ENCODE data around the gene AIG1.

The AIG1 gene

DNA sequence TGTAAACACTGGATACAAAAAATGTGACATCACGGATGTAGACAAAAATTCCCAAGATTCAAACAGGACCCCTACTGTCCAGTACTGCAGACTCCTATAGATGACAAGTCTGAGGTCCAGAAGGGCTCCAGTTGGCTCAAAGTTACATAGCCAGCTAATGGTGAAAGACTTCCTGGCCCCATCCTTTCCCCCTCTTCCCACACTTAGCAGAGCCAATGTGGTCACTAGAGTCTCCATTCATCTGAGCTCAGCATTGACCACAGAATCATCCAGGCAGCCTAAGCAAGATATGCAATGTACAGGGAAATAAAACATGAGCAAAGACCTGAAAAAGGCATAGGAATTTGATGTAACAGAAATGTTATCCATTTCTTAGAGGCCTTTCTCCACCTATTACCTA lies 209.3 kb downstream of the AIG1 start:
- no peak for TF ChIP-seq GATA3 (IDR thresholded peaks at IDR 0.05; ENCODE audit: low read depth, low read length)
- TF ChIP-seq GATA2 (IDR thresholded peaks at IDR 0.05; ENCODE audit: low read depth, low read length), result no peak

DNA sequence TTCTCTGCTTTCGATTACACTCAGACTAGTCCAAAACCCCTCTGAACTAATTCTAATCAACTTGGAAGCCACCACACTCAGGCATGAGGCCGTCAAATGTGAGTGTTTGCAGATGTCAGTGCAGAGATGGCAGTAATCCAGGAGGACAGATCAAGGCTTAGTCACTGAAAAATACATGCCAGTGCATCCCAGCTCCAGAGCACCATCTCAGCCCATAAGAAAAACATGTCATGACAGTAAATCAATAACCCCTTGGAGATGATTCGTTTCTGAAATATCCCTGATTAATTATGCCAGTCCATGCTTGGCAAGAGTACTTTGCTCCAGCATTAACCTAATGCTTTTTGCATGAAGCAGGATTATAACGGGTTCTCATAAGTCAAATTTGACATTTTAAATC lies 210.3 kb downstream of the AIG1 start:
- TF ChIP-seq GATA2 (IDR thresholded peaks at IDR 0.05; ENCODE audit: low read depth, low read length) (peak; percentile 44; the same call in 1 of the 2 replicates), GATA3 (IDR thresholded peaks at IDR 0.05; ENCODE audit: low read depth, low read length) (no peak)

DNA sequence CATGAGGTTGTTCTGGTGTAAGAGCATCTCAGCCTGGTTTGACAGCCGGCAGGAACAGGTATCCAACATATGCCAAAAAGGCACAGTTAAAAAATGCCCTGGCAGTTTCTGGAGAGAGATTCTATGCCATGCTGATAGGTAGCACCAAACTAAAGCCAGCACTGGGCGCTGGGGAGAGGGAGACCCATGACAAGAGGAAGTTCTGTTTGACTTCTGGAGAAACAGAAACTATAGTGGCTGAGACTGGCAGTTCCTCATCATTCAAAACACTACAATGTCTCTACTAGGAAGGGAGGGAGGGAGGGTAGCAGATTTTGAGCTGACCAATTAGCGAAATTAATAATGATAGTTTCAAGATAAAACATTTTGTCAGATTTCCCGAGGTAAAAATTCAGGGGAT lies 215.7 kb downstream of the AIG1 start:
- TF ChIP-seq GATA3 (IDR thresholded peaks at IDR 0.05; ENCODE audit: low read depth, low read length) (no peak), GATA2 (IDR thresholded peaks at IDR 0.05; ENCODE audit: low read depth, low read length) (no peak)

DNA sequence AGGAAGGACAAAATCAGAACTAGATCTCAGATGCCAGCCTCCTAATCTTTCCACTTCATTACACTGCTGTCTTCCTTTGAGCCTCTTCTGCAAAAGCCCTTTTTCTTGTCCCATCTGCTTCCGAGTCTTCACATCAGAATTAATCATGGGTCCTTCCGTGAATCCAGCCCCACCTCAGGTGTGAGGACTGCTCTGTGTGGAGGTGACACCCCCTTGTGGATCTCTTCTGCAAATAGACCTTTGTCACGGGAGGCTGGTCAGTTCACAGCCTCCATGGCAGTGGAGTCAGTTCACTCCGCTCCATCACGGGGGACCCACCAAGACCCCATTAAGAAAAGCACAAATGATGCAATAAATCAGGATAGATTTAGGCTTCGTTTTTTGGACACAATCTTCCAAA lies 218.7 kb downstream of the AIG1 start:
- TF ChIP-seq GATA3 (IDR thresholded peaks at IDR 0.05; ENCODE audit: low read depth, low read length) (no peak), GATA2 (IDR thresholded peaks at IDR 0.05; ENCODE audit: low read depth, low read length) (no peak)

DNA sequence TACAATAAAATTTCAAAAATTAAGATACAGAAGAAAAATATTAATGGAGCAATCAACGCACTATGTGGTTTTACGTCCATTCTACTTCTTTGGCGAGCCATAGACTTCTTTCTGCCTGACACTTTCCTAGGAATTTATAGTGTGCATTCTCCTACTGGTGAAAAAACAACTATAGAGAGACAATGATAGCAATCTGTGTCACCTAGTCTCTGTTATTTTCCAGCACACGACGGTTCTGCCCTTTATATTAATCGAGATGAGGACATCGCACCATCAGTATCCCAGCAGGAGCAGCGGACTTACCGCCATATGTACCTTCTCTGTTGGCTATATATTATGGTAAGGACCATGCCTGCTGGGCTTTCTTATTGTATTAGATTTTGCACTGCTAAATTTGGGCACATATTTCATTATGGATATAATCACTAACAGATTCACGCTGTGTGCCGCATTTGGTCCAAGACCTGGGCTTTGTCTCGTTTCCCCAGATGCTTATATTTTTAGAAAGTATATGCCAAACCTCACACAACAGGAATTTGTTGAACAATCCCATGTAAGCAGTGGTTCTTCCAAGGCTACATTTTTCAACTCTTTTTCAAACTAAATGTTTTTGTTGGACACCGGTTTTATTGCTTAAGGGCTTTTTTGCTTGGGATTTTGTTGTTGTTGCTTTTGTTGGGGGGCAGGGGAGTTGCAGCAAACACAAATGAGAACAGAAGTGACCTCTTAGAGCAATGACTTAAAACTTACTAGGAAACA lies 223.4 kb downstream of the AIG1 start:
- TF ChIP-seq GATA2 (IDR thresholded peaks at IDR 0.05; ENCODE audit: low read depth, low read length) (peak; percentile 91), GATA3 (IDR thresholded peaks at IDR 0.05; ENCODE audit: low read depth, low read length) (peak; percentile 87)

DNA sequence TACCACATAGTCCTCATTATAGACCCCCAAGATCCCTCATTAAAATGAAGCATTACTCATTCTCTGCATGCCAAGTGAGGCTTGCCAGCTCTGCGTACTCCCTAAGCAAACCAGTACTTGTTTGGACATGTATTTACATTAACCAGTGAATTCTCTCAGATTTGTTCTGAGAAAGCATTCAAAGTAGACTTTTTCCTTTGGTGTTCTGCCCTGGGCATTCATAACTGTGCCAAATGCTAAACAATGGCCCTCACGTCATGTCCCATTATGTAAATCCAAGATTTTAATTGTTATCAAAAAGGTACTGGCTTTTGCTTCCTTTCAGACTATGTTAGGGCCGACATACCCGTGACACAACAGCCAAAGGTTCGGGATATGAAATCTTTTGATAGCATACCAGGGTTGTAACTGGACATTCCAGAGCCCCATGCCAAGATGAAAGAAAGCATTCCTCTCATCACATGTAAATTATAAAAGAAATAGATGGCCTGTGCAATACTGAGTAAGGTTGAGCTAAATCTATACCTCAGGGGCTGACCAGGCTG lies 225.6 kb downstream of the AIG1 start:
- TF ChIP-seq GATA2 (IDR thresholded peaks at IDR 0.05; ENCODE audit: low read depth, low read length) (no peak), GATA3 (IDR thresholded peaks at IDR 0.05; ENCODE audit: low read depth, low read length) (no peak)

DNA sequence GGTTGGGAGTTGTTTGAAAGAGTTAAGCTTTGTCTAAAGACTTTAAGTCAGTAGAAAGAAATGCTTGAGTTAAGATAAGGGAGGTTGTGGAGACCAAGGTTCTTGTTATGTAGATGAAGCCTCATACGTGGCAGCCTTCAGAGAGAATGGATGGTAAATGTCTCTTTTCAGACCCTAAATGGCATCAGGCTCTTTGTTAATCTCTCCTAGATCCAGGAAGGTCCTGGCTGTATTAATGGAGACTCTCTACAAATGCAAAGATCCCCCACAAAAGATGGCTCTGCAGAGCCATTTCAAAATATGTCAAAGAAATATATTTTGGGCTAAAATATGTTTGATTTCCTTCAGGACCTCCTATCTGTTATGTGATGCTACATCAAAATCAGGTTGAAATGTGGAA lies 228.2 kb downstream of the AIG1 start:
- TF ChIP-seq GATA3 (IDR thresholded peaks at IDR 0.05; ENCODE audit: low read depth, low read length) (no peak), GATA2 (IDR thresholded peaks at IDR 0.05; ENCODE audit: low read depth, low read length) (no peak)

DNA sequence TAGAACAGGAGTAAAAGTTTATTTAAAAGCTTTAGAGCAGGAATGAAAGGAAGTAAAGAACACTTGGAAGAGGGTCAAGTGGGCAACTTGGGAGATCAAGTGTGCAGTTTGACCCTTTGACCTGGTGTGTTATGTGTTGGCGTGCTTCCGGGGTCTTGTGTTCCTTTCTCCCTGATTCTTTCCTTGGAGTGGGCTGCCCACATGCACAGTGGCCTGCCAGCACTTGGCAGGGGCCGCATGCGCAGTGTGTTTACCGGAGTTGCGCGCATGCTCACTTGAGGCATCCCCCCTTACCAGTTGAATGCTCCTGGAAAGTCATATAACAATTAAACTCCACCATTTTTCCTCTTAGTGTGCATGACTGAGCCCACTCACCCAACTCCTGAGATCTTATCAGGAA lies 229.5 kb downstream of the AIG1 start:
- TF ChIP-seq GATA2 (IDR thresholded peaks at IDR 0.05; ENCODE audit: low read depth, low read length), result no peak
- TF ChIP-seq GATA3 (IDR thresholded peaks at IDR 0.05; ENCODE audit: low read depth, low read length), result no peak

DNA sequence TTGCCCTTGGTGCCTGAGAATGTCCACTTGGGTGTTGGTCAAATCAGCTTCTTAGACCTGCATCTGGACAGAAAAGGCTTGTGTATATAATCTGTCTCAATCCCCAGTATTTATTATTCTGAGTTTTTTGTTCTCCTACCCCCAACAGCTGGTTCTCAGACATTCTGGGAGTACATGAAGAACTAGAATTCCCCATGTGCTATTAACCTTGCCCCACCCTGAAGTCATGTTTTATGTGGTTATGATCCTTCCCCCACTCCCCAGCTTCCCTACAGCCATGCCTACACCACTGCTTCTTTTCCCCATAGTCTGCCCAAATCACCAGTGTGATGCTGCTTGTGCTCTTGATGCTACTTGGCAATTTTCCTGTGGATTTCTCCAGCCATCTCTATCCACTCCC lies 232.8 kb downstream of the AIG1 start:
- TF ChIP-seq GATA3 (IDR thresholded peaks at IDR 0.05; ENCODE audit: low read depth, low read length) (no peak), GATA2 (IDR thresholded peaks at IDR 0.05; ENCODE audit: low read depth, low read length) (no peak)

DNA sequence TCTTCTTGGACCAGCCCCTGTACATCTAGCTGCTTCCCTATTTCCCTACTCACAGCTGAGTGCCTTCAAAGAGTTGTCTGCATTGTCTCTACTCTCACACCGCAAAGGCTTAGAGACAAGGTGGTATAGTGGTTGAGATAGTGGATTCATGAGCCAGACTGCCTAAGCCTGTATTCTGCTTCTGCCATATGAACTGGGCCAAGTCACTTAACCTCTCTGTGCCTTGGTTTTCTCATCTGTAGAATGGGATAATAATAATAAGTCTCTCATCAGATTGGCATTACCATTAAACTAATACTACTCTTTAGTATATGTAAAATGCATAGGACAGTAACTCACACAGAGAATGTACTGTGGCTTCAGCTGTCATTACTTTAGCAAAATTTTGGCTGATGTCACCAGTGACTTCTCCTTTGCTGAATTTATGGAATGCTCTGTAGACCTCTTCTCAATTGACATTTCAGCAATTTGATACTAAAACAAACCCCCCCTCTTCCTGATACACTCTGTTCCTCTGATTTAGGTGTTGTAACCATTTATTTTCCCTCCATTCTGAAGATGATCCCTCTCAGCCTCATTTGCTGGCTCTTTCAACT lies 233.7 kb downstream of the AIG1 start:
- no peak for TF ChIP-seq GATA2 (IDR thresholded peaks at IDR 0.05; ENCODE audit: low read depth, low read length)
- no peak for TF ChIP-seq GATA3 (IDR thresholded peaks at IDR 0.05; ENCODE audit: low read depth, low read length)

DNA sequence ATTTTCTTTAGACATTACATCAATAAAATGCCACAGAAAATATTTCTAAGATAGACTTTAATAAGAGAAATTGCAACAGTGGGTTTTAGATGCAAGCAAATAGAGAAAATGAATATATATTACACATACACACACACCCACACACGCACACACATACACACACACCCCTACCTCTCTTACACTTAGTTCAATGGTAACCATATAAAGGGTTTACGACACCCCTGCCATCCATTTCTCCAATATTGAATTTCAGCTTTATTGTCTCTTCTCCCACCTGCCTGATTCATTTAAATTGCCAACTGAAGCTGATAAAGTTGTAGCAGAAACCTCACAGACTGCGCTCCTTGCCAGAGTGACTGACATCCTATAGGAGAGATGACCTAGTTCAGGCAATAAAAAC lies 235.2 kb downstream of the AIG1 start:
- no peak for TF ChIP-seq GATA2 (IDR thresholded peaks at IDR 0.05; ENCODE audit: low read depth, low read length)
- TF ChIP-seq GATA3 (IDR thresholded peaks at IDR 0.05; ENCODE audit: low read depth, low read length), result no peak

DNA sequence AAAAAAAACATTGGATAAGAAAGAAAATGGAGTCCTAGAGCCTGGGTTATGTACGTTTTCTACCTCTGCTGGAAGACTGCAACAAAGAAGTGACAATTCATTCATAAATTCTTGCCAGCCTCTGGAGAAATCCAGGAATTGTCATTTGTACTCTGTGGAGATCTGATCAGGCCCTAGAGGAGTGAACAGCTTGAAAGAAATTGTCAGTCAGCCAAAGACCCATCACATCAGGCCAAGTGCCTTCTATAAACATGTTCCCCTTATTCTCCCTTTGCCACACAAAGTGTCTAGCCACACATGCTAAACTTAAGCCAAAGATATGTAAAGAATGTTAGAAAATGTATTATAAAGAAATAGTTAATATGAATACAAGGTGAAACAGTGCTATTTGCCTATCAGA lies 237.4 kb downstream of the AIG1 start:
- TF ChIP-seq GATA3 (IDR thresholded peaks at IDR 0.05; ENCODE audit: low read depth, low read length), result no peak
- no peak for TF ChIP-seq GATA2 (IDR thresholded peaks at IDR 0.05; ENCODE audit: low read depth, low read length)

DNA sequence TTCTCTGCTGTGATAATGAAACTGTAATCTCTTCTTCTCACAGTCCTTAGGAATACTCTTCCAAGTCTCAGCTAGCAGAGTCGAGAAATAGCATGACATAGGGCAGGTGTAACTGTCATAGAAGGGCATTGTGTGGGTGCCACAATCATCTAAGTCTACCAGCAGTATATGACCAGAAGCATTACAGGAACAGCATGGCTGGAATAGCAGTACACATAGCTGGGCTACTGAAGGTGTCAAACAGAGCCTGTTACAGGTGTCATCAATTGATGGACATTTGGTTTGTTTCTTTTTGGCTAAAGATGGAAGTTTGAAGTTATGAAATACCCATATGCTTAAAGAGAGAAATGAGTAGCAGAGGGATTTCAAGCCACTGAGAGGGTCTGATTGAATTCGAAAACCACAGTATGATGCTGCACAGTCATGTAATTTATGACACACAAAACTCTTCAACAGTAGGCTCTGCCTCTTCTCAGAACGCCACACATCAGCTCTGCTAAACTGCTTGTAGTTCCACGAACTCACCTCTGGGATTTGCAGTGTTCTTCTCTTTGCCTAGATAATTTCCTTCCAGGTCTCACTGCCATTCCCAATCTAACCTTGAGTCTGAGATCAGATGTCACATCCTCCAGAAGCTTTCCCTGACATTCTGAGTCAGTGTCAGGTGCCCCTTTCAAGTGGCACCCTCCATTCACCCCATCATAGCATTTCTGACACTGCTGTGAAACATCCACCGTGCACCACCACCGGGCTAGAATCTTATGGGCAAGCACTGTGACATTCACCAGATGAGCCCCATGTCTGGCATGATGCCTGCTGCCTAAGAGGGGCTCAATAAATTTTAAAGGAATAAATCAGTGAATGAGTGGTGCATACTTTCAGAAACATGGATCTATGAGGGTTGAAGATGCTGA lies 238.8 kb downstream of the AIG1 start:
- TF ChIP-seq GATA3 (IDR thresholded peaks at IDR 0.05; ENCODE audit: low read depth, low read length) (no peak), GATA2 (IDR thresholded peaks at IDR 0.05; ENCODE audit: low read depth, low read length) (no peak)

DNA sequence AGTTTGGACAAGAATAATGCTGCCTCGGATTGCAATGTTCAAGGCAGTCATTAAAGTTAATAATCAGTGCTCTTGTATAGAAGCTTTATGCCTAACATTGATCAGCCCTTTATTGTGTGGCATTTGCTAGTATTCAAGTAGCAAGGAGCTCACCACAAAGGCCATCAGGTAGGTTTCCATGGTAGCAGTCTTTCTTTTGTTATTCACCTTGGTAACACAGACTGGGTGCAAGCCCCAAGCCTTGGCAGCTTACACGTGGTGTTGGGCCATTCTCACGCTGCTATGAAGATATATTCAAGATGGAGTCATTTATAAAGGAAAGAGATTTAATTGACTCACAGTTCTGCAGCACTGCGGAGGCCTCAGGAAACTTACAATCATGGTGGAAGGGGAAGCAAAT lies 240.5 kb downstream of the AIG1 start:
- TF ChIP-seq GATA3 (IDR thresholded peaks at IDR 0.05; ENCODE audit: low read depth, low read length), result no peak
- no peak for TF ChIP-seq GATA2 (IDR thresholded peaks at IDR 0.05; ENCODE audit: low read depth, low read length)
